Stimulated activated CD4-positive, alpha-beta T cell treated with anti-CD3 and anti-CD28 coated beads, Interleukin-4, amount 100 ng/mL, for 48 hours (primary cell): ENCODE measurements around the gene MKNK1.

Experiments
- DNase-seq, 2 donors: peaks; one replicate each; pipeline ENCODE4 v3.0.0-alpha.2; 2020; ENCODE audit warnings: low read depth in 2 of 2

MKNK1 gene

DNA sequence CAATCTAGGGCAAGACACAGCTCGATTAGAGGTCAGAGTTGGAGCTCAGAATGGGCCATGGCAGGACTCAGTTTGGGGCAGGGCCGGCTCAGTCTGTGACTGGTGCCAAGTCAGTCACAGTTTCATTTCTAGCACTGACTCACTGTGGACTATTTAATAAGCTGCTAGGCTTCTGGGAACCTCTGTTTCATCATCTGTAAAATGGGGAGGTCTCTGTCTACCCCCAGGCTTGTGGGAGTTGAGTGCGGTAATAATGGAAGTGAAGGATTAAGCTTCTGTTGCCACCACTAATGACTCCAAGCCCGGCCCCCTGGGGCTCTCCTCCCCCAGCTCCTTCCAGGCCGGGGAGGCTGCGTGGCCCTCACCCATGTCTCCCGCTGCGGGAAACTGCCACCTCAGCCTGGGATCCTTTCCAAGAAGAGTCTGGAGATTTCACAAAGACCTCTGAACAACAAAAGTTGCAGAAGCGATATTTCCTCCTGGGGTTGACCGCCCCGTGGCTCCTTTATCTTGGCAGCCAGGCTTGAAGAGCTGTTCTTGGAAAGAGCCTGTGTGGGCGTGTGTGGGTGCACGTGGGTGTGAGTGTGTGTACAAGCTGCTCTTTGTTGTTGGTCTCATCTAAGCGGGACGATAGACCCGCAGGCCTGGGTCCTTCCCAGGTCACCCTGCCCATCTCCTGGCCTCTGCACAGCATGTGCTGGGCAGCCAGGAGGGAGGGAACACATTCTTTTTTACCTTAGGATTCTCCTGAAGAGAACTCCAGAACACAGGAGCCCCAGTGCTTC, 81.7 kb downstream of the MKNK1 start:
- DNase-seq, result peak; percentile 21 to 35

GRCh38 chr1:46521414-46521813, 82.7 kb downstream of the MKNK1 start:
- no peak for DNase-seq

DNA sequence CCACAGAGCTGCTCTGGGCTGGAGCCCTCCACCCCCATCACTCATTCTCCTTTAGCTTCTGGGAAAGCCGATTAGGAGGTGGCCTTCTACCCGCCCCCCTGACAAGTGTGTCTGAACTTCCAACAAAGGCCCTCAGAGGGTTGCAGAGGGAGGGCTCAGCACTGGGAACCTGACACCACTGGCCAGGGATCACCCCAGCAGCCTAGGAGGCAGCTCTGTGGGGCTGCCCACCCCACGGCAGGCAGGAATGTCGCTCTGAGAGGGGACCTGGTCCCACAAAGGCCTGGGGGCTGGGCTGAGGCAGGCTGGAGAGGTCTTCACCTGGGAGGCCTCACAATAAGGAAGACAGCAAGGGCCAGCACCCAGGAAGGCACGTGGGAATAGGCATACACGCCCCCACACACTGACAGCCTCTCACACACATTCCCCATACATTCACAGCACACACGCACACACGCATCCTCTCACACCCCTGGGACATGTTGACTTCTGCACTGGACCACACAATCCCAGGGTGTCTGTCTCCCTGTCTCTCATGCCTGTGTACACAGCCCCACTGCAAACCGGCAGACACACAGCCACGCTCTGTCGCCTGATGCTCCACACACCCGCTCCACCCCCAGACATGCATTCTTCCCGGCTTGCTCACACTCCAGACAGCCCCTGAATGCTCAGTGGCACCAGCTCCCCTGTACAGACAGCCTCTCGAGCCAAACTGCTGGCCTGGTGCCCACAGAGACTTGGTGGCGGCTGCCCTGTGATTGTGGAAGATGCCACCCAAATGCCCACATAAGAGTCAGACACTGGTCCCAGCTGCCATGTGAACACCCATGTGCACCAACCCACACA, 83.8 kb downstream of the MKNK1 start:
- DNase-seq, result no peak

DNA sequence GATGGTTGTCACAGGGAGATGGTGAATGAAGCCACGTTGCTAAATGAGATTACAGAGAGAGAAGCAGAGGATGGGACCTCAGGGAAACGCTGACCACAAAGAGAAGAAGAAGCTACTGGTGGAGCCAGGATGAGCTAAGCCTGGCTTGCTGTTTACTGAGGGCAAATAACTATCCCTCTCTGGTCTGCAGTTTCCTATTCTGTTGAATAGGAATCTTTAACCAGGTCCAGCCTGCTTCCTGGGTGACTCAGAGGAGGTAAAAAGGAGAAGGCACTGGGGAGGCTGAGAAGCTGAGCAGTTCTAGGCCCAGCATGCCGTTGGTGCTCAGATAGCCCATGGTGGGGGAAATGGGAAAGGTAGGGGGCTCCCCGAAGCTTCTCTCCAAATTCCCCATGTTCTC, 84.9 kb downstream of the MKNK1 start:
- DNase-seq, result no peak

- no peak for DNase-seq
These were observed 86.1 kb downstream of the MKNK1 start for GRCh38 chr1:46517932-46518498.

GRCh38 chr1:46517010-46517600, 87.0 kb downstream of the MKNK1 start:
- no peak for DNase-seq

DNA sequence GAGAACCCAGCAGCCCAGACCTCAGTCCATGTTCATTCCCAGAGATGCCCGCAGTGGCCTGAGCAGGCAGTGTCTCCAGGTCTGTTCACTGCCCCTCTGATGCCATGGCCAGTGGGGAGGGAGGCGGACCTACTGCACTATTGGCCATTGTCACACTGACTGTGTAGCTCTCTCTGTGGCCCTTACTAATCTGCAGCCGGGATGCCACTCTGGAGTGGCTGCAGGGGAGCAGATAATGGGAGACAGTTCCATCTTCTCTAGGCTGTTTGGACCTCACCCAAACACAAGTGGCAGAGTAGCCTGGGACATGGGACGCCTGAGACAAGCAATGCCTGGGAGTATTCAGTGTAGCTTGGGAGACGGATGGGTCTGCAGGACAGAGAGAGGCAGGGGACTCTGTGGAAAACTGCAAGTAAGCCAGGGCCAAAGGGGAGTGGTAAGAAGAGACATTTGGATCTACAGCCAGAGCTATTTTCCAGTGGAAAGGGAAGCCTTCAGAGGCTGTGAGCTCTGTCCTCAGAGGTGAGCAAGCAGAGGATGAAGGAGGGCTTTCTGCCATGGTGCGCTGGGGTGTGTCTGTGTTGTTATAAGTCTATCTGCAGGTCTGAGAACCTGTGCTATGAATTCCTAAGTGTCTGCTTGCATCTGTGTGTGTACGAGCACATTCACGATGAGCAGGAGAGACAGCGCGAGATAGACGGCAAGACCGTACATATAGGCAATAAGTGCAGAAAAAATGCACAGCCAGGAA, 87.7 kb downstream of the MKNK1 start:
- no peak for DNase-seq

- no peak for DNase-seq
These were observed 88.5 kb downstream of the MKNK1 start for GRCh38 chr1:46515576-46515975.

DNA sequence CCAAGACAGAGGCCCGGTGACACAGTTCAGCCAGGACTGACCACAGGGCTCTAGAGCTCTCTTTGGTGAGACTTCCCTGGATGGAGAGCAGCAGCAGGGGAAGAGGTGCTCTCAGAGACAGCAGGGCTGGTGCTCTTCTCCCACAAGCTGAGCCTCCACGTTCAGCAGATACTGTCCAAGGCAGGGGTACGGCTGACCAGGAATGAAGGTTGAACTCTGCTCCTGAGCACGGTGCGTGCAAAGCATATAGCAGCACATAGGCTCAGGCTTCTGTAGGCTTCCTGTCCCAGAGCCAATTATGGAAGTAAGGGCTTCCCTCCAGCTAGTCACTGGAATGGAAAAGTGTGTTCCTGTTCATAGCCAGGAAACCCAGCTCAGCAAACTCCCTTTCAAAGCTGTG, 90.5 kb downstream of the MKNK1 start:
- DNase-seq, result no peak

DNA sequence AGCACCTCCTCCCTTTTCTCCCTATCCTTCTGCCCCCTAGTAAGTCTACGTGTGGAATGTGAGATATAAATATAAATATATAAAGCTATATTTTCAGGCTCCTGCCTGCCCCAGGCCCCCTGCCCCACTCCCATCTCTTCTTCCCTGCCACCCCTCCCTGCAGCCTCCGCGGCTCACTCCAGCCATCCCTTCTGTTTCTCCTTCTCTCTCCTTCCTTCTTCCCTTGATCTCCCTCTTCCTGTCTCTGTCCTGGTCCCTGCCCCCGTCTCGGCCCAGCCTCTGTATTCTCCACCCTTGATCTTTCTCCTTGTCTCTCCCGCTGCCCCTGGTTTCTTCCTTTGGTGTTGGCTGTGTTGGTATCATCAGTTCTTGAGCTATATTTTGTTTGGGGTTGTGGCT, 91.3 kb downstream of the MKNK1 start:
- no peak for DNase-seq

DNA sequence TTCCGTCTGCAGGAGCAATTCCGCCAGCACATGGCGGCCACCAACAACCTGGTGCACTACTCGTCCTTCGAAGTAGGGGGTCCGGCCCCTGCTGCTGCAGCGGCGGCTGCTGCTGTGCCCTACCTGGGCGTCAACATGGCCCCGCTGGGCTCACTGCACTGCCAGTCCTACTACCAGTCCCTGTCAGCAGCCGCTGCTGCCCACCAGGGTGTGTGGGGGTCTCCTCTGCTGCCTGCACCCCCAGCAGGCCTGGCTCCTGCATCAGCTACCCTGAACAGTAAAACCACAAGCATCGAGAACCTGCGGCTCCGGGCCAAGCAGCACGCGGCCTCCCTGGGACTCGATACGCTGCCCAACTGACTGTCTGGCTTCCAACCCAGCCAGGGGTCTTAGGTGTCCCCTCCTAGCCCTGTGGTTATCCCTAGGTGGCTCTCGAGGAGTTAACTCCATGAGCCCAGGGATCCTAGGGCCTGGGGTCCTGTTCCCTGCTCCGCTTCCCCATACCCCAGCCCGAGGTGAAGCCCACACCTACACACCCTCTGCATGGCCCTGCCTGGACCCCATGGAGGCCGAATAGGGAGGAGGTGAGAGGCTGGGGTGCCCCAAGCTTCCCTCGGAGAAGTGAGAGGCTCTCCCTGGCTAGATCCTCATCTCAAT, 91.8 kb downstream of the MKNK1 start:
- no peak for DNase-seq

- DNase-seq, result no peak
These were observed 93.1 kb downstream of the MKNK1 start for GRCh38 chr1:46510998-46511365.

- DNase-seq, result no peak
These were observed 93.6 kb downstream of the MKNK1 start for GRCh38 chr1:46510341-46510997.

DNA sequence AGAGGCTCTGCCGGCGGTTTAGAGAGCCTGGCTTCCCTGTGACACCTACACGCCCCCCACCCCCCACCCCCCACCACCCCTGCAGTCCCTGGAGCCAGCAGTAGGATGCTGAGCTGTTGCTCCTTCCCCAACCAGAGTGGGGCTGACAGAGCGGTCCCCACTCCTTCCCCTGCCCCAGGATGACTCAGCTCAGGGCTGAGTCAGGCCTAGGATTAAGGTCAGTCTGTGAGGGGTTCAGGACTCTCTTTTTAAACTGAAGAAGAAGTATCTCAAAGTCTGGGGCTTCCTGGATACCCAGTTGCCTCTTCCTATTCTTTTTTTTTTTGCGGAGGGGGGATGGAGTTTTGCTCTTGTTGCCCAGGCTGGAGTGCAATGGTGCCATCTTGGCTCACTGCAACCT, 95.3 kb downstream of the MKNK1 start:
- no peak for DNase-seq
